NCI-H128 (cell line): ENCODE data around the gene PGS1.
"Not testable (repeated sequence)": the region's sequence is repeated elsewhere in the genome, so short reads cannot be mapped to it uniquely, and the experiment has no call there.

Source experiments
- DNase-seq: peaks from one replicate; lab custom pipeline; 2025; ENCODE audit not compliant: unreplicated experiment; lab: John Stamatoyannopoulos, UW

The PGS1 gene, protein sequence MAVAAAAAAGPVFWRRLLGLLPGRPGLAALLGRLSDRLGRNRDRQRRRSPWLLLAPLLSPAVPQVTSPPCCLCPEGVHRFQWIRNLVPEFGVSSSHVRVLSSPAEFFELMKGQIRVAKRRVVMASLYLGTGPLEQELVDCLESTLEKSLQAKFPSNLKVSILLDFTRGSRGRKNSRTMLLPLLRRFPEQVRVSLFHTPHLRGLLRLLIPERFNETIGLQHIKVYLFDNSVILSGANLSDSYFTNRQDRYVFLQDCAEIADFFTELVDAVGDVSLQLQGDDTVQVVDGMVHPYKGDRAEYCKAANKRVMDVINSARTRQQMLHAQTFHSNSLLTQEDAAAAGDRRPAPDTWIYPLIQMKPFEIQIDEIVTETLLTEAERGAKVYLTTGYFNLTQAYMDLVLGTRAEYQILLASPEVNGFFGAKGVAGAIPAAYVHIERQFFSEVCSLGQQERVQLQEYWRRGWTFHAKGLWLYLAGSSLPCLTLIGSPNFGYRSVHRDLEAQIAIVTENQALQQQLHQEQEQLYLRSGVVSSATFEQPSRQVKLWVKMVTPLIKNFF

GRCh38 chr17:78378225-78379130, at the start of gene PGS1:
Gene PGS1, plus strand, starts transcription at chr17:78378649. Its CDS starts 17 bp downstream, at chr17:78378666.
- DNase-seq = no peak

DNA sequence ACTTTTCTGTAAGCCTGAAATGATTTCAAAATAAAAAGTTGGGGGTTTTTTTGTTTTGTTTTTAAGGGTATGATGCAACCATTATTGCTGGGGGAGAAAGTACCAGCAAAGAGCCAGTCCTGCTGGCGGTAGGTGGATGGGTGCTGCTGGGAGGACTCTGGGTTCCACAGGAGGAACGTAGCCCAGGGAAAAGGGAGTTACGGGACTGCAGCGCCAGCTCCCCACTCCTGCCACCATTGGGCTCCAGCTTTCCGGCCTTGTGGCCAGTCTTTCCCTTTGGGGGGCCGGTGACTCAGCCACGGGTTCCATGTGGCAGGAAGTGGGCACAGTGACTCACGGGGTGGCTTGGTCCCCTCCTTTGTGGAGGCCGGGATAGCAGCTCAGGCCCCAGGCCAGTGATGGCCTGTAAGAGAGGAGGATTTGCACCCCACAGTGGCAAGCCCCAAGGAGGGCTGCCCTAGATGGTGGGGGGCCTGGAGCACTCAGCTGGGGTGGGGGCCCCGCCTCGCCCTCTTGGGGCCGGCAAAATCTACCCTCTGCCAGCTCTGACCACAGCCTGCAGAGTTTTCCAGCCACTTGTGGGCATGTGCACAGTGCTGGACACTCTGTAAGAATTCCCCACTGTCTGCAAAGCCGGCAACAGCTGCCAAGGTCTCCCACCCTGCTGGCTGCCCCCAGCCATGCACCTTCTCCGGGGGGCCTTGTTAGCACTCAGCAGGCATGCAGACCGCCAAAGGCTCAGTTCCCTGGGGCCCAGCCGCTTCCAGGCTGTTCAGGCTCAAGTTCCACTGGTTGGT, 49.0 kb upstream of the PGS1 start:
- DNase-seq = no peak

DNA sequence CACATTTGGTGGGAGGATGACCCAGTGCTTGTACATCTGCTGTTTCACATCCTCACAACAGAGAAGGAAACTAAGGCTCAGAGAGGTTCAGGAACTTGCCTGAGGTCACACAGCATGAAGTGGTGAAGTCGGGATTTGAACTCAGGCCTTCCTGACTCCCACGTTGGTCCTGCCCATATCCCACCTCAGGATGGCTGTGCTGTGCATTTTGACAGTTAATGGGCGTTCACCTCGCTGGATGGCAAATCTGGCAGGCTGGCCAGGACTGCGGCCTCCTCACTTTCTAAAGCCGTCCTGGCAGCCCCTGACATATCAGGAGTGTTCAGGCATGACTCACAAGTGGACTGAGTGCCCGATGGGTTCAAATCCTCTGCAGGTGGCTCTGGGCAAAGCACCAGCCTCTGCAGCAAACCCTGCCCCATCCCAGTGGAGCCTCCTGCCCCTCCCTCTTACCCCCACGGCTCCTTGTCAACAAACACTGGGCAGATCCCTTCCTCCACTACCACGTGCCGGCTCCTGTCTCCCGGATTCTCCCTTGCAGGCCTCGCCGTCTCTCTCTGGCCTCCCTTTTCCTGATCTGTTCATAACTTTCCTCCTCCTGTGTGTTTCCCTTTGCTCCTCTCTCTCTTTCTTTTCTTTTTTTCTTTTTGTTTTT, 47.8 kb upstream of the PGS1 start:
- no peak for DNase-seq

- DNase-seq = not testable (repeated sequence)
These were observed 47.1 kb upstream of the PGS1 start for GRCh38 chr17:78331355-78331754.

- no peak for DNase-seq
These were observed 45.5 kb upstream of the PGS1 start for GRCh38 chr17:78332991-78333390.

GRCh38 chr17:78335209-78335608, 43.2 kb upstream of the PGS1 start:
- DNase-seq = no peak

DNA sequence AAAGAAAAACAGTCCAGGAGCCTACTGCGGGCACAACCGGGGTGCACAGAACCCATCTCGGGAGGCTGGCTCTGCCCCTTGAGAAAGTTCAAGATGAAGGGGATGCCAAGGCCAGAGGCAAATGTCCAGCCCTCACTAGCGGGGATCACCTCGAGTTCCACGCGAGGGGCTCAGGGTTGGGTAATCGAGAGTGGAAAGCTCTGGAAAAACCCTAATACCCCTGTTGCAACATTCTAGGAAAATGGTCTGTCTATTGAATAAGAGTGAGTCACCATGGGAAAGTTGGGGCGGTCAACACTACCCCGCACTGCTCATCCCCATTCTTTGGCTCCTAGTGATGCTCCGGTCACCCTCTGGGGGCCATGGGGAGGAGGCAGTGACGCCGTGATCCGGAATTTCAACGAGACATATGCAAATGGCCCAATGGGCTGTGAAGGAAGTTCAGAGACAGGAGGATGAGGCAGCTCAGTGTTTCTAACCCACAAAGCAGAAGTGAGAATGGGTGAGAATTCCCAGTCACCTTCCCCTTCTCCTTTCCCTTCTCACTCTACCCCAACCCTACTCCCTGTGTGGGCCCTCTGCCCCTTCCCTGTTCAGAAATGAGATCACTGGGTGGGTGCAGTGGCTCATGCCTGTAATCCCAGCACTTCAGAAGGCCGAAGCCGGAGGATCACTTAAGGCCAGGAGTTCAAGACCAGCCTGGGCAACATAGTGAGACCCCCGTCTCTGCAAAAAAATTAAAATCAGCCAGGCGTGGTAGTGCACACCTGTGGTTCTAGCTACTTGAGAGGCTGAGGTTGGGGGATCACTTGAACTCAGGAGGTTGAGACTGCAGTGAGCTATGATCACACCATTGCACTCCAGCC, 41.0 kb upstream of the PGS1 start:
- DNase-seq = no peak

DNA sequence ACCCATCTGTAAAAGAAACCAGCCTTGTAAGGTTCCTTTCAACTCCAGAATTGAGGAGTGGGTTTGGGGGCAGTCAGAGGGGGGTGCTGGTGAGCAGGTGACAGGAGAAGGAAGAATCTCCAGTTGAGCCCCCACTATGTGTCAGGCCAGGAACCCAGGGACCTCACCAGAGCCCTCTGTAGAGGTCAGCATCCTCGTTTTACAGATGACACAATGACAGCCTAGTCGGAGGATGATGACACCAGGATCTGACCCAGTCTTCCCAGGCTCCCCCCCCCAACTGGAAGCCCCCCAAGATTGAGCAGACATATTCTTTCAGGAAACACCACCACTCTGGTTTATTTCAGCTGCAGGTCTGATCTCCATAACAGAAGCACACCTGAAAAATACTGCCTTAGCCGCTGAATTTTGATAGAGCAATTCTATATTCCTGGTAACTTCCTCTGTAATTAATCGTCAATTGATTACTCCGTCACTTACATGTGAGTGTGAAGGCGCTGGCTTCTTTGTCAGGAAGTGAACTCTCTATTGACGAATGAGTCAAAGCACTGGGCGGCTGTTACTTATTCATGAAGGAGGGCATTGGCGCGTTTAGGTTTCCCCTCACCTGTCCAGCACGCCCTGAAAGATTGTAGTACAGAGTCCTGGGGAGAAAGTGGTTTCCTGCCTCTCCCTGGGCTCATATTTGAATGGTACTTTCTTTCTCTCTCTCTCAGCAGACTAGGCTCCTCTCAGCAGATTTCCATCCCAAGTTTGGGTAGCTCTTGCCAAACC, 39.8 kb upstream of the PGS1 start:
- no peak for DNase-seq

GRCh38 chr17:78340183-78340955, 38.1 kb upstream of the PGS1 start:
- DNase-seq = no peak

DNA sequence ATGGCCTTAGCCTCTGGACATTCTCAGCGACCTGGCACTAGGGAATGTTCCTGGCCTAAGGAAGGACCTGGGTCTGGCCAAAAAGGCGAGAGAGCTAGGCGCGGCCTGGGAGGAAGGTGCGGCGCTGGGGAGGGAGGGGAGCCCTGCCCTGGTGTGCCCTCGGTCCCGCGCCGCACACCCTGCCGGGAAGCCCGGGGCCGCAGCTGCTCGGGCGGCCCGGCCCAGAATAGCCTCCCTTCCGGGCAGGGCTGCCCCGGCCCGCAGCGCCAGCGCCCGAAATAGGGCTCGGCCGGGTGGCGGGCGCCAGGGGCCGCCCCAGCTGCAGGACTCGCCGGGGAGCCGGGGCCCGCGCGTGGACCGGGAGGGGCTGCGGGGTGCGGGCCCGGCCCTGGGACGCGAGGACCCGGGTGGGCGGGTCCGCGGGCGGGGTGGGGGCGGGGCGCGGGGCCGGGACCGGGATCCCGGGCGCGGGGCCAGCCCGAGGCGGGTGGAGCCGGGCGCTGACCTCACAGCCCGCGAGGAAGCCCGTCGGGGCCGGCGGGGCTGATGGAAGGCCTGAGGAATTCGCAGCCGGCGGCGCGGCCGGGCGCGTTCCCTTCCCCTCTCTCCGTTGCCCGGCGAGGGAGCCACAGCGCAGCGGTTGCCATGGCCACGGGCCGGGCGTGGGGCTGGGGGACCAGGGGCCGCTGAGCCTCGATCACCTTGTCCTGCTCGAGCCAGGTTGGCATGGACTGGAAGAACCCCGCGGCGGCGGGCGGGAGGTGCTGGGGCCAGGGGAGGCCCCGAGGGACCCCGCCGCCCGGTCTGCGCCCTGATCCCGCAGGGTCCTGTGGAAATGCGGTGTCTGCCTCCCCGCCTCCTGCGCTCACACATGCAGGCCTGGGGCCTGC, 36.6 kb upstream of the PGS1 start:
- no peak for DNase-seq

DNA sequence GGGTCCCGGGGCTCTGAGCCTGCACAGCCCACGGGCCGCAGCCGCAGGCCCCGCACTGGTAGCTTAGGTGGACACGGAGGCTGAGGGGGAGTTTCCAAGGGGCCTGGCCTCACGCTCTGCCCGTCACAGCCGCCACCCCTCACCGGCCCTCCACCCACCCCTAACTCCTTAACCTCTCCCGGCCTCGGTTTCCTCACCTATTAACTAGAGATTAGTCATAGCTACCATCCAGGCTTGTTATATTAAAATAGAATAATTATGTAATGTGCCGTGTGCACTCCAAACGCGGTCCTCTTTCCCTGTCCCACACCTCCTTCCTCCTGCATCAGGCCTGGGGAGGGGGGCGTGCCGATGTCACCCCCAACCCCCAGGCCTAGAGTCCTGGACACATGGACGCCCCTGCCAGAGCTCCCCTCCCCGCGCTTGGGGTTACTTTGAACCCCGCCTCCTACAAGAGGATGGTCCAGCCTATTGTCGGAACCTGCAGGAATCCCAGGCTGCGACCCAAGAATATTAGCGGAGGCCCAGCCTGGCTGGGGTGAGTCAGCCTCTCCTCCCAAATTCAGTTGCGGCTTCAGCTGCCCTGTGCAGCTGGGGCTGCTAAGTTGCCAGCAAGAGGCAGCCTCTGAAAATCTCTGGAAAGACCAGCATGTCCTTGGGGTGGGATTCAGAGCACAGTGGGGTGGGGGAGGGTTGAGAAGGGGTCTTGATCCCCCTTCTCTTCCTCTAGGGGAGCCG, 35.8 kb upstream of the PGS1 start:
- no peak for DNase-seq

GRCh38 chr17:78343187-78343542, 35.3 kb upstream of the PGS1 start:
- DNase-seq = no peak

DNA sequence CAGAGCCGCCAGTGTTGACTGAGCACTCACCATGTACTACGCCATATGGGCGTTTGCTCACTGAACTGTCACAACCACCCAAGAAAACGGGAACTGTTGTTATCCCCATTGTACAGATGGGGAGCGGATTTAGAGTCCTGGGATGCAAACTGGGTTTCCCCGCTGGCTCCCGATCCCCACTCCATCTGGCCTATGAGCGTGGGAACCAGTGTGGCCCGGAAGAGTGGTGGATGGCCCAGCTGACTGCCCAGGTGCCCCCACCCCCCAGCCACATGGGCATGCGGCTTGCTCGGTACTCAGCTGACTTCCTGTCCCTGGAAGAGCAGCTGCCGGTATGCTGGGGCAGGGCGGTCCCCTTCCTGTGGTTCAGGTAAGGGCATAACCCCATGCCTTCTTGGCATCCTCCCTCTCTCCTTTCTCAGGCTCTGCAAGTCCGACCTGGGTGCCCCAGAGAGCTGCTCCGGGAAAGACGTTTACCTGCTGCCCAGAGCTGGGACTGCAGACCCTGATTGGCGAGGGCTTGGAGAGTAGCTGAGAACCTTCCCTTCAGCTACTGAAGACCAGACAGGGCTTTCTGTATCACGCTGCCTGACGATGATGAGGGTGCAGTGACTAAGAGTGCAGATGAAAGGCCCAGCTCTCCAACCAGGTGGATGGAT, 34.8 kb upstream of the PGS1 start:
- DNase-seq = no peak

DNA sequence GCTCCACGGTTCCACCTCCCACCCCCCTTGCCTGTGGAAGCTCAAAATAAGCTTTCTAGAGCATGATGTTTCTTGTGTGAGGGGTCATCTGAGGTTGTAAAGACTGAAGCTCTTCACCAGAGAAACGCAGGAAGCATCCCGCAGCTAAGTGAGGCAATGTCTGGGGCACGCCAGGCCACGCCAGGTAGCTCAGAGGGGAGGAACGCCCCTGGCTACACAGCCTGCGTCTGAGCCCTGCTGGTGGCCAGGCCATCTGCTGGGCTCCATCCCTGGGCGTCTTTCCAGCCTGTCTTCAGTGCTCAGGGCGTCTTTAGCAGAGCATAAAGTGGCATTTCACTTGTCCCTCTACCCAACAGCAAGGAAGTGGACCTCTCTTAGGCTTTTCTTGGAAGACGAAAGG, 33.8 kb upstream of the PGS1 start:
- DNase-seq = no peak

GRCh38 chr17:78345172-78345571, 33.3 kb upstream of the PGS1 start:
- DNase-seq = no peak
